HEK293T (cell line): ENCODE results near the gene IL17RC.

Source experiments
- ARNT ChIP-seq: fragments of 450-650 bp; IDR thresholded peaks from 2 replicates; pipeline ENCODE4 v1.6.1; 2017; ENCODE audit warnings: mild to moderate bottlenecking
- BHLHE40 ChIP-seq: fragments of 450-650 bp; IDR thresholded peaks from 2 replicates; pipeline ENCODE4 v1.6.1; 2016; ENCODE audit warnings: mild to moderate bottlenecking, moderate library complexity, borderline replicate concordance
- CTBP1 ChIP-seq: fragments of 450-650 bp; IDR thresholded peaks from 2 replicates; pipeline ENCODE4 v1.6.1; 2016; ENCODE audit warnings: borderline replicate concordance
- ELF4 ChIP-seq: fragments of 450-650 bp; IDR thresholded peaks from 2 replicates; pipeline ENCODE4 v1.6.1; 2017; ENCODE audit warnings: antibody characterized with exemption
- FOXA1 ChIP-seq: fragments of 450-650 bp; IDR thresholded peaks from 2 replicates; pipeline ENCODE4 v1.6.1; 2016; ENCODE audit warnings: mild to moderate bottlenecking
- FOXM1 ChIP-seq: fragments of 450-650 bp; IDR thresholded peaks from 2 replicates; pipeline ENCODE4 v1.6.1; 2017; ENCODE audit warnings: mild to moderate bottlenecking, borderline replicate concordance
- HDGF ChIP-seq: fragments of 450-650 bp; IDR thresholded peaks from 2 replicates; pipeline ENCODE4 v1.6.1; 2017; ENCODE audit warnings: antibody characterized with exemption, borderline replicate concordance
- L3MBTL2 ChIP-seq: fragments of 450-650 bp; conservative IDR thresholded peaks from 2 replicates; pipeline ENCODE4 v1.6.1; 2016; ENCODE audit warnings: mild to moderate bottlenecking
- LEF1 ChIP-seq: fragments of 450-650 bp; IDR thresholded peaks from 2 replicates; pipeline ENCODE4 v1.6.1; 2017; ENCODE audit warnings: mild to moderate bottlenecking, borderline replicate concordance
- PKNOX1 ChIP-seq: fragments of 450-650 bp; IDR thresholded peaks from 2 replicates; pipeline ENCODE4 v1.6.1; 2016
- SP1 ChIP-seq: fragments of 450-650 bp; IDR thresholded peaks from 2 replicates; pipeline ENCODE4 v1.6.1; 2017
- SUZ12 ChIP-seq: fragments of 450-650 bp; IDR thresholded peaks from 2 replicates; pipeline ENCODE4 v1.6.1; 2016; ENCODE audit warnings: mild to moderate bottlenecking
- ZNF384 ChIP-seq: fragments of 450-650 bp; IDR thresholded peaks from 2 replicates; pipeline ENCODE4 v1.6.1; 2016

- TF ChIP-seq BHLHE40 = no peak
- TF ChIP-seq ELF4 = no peak
- TF ChIP-seq SUZ12 = no peak
- TF ChIP-seq LEF1 = no peak
- no peak for TF ChIP-seq CTBP1
- TF ChIP-seq SP1 = no peak
- no peak for TF ChIP-seq L3MBTL2
- TF ChIP-seq ZNF384 = no peak
- no peak for TF ChIP-seq FOXA1
- no peak for TF ChIP-seq PKNOX1
- TF ChIP-seq HDGF = no peak
- TF ChIP-seq ARNT = no peak
- TF ChIP-seq FOXM1 = no peak
Measured at GRCh38 chr3:9965200-9965875, 48.4 kb downstream of the IL17RC start.
